SK-N-SH (cell line): ENCODE results near the gene PTPA. TPM values are rescaled to one million over a fixed set of nuclear protein-coding genes. Genes with fewer than 3 reads are reported as not detected.

Experiments used
- CTCF ChIA-PET: fragments of 300-600, 350-600 bp; formaldehyde crosslinking; extraction: SDS; loops from one replicate; lab custom pipeline; 2021; lab: Yijun Ruan, JAX
- POLR2A ChIA-PET: fragments of 350-600 bp; sonication (Branson Sonifier 250); formaldehyde crosslinking; extraction: SDS; loops from one replicate; lab custom pipeline; 2020; ENCODE audit warnings: antibody characterized with exemption, inconsistent platforms; lab: Yijun Ruan, JAX
- DNase-seq: peaks from one replicate; pipeline ENCODE4 v3.0.0; 2012
- H2AFZ ChIP-seq: fragments of 200-600 bp; sonication (generic); 2 replicates; pipeline ENCODE4 v1.8.1; 2016; ENCODE audit warnings: antibody characterized with exemption, mild to moderate bottlenecking, low read depth
- H3F3A ChIP-seq: fragments of 200-600 bp; sonication (generic); replicated peaks from 2 replicates; pipeline ENCODE3; 2016; ENCODE audit warnings: antibody characterized with exemption, mild to moderate bottlenecking; ENCODE audit not compliant: insufficient read depth
- H3K27ac ChIP-seq, 2 experiments: fragments of 200-500 bp in 1 of 2; fragments of 200-600 bp in 1 of 2; sonication (Bioruptor generic) in 1 of 2; sonication (generic), shearing (Covaris generic) in 1 of 2; 2 replicates each; pipeline versions ENCODE4 v1.5.1 to v1.6.1; 2014 to 2016; ENCODE audit warnings: low read depth in 2 of 2, inconsistent platforms in 1 of 2, low read length in 1 of 2, mild to moderate bottlenecking in 1 of 2, mixed read lengths in 1 of 2
- H3K27me3 ChIP-seq: fragments of 200-600 bp; sonication (generic), shearing (Covaris generic); 2 replicates; pipeline ENCODE4 v1.6.1; 2016; ENCODE audit warnings: mixed run types; ENCODE audit not compliant: insufficient read depth
- H3K36me3 ChIP-seq, 2 experiments: fragments of 200-500 bp in 1 of 2; fragments of 200-600 bp in 1 of 2; sonication (Bioruptor generic) in 1 of 2; sonication (generic) in 1 of 2; replicated peaks in 1 of 2; 2 replicates each; pipeline versions ENCODE3 to v1.5.1; 2014 to 2016; ENCODE audit warnings: low read length in 1 of 2, mild to moderate bottlenecking in 1 of 2; ENCODE audit not compliant: insufficient read depth in 2 of 2, control insufficient read depth in 1 of 2
- H3K4me1 ChIP-seq, 2 experiments: fragments of 200-500 bp in 1 of 2; fragments of 200-600 bp in 1 of 2; sonication (Bioruptor generic) in 1 of 2; sonication (generic), shearing (Covaris generic) in 1 of 2; 2 replicates each; pipeline versions ENCODE4 v1.5.1 to v1.6.1; 2014 to 2016; ENCODE audit warnings: low read depth in 1 of 2, low read length in 1 of 2, mixed run types in 1 of 2; ENCODE audit not compliant: insufficient read depth in 2 of 2, control insufficient read depth in 1 of 2
- H3K4me2 ChIP-seq: fragments of 200-600 bp; sonication (generic), shearing (Covaris generic); 2 replicates; pipeline ENCODE4 v1.6.1; 2017; ENCODE audit warnings: mixed run types
- H3K4me3 ChIP-seq, 2 experiments: fragments of 200-500 bp in 1 of 2; fragments of 200-600 bp in 1 of 2; sonication (Bioruptor generic) in 1 of 2; sonication (generic), shearing (Covaris generic) in 1 of 2; 2 replicates each; pipeline versions ENCODE4 v1.5.1 to v1.8.1; 2014 to 2016; ENCODE audit warnings: low read depth in 2 of 2, inconsistent platforms in 1 of 2, low read length in 1 of 2, mild to moderate bottlenecking in 1 of 2, mixed read lengths in 1 of 2, moderate library complexity in 1 of 2
- H3K79me2 ChIP-seq: fragments of 200-600 bp; sonication (generic); 2 replicates; pipeline ENCODE4 v1.8.1; 2017; ENCODE audit warnings: mild to moderate bottlenecking; ENCODE audit not compliant: insufficient read depth
- H3K9ac ChIP-seq: fragments of 200-600 bp; sonication (generic); 2 replicates; pipeline ENCODE4 v1.6.1; 2017; ENCODE audit warnings: mixed run types
- H3K9me2 ChIP-seq: fragments of 200-600 bp; sonication (generic); 2 replicates; pipeline ENCODE4 v1.6.1; 2017; ENCODE audit warnings: mixed run types
- H3K9me3 ChIP-seq: fragments of 200-600 bp; sonication (generic); 2 replicates; pipeline ENCODE4 v1.6.1; 2017; ENCODE audit warnings: mixed run types, mild to moderate bottlenecking, moderate library complexity
- H4K20me1 ChIP-seq: fragments of 200-600 bp; sonication (generic); 2 replicates; pipeline ENCODE4 v1.6.1; 2017; ENCODE audit warnings: mild to moderate bottlenecking, mixed run types; ENCODE audit not compliant: insufficient read depth
- CHD2 ChIP-seq: fragments of 150-350 bp; IDR thresholded peaks from 2 replicates; pipeline ENCODE4 v1.6.1; 2018; ENCODE audit warnings: low read length; ENCODE audit not compliant: partially characterized antibody
- CTCF ChIP-seq: fragments of 200-600 bp; sonication (generic); IDR thresholded peaks from 2 replicates; pipeline ENCODE4 v1.6.1; 2017; ENCODE audit warnings: antibody characterized with exemption, mild to moderate bottlenecking, moderate library complexity
- ELF1 ChIP-seq: IDR thresholded peaks from 2 replicates; pipeline ENCODE4 v1.4.0; 2012
- EP300 ChIP-seq, 2 experiments: IDR thresholded peaks; 2 replicates each; pipeline versions ENCODE4 v1.4.0 to v1.6.1; 2012; ENCODE audit warnings: borderline replicate concordance in 1 of 2, low read depth in 1 of 2, low read length in 1 of 2
- EZH2phosphoT487 ChIP-seq: fragments of 200-600 bp; sonication (generic); IDR thresholded peaks from 2 replicates; pipeline ENCODE4 v1.6.1; 2017; ENCODE audit warnings: low read depth, mixed run types, mild to moderate bottlenecking, antibody characterized with exemption, moderate library complexity, borderline replicate concordance
- FOXJ3 ChIP-seq: sonication (generic); formaldehyde crosslinking; IDR thresholded peaks from 2 replicates; pipeline ENCODE4 v1.5.1; 2020; ENCODE audit warnings: mild to moderate bottlenecking, missing genetic modification reagents
- GATA2 ChIP-seq: sonication (generic); formaldehyde crosslinking; IDR thresholded peaks from 2 replicates; pipeline ENCODE4 v1.5.0; 2020; ENCODE audit warnings: mild to moderate bottlenecking, missing genetic modification reagents
- MAX ChIP-seq: IDR thresholded peaks from 2 replicates; pipeline ENCODE4 v1.4.0; 2012; ENCODE audit warnings: low read depth
- MEF2A ChIP-seq: IDR thresholded peaks from 2 replicates; pipeline ENCODE4 v1.4.0; 2012; ENCODE audit warnings: low read depth, borderline replicate concordance
- NRF1 ChIP-seq: IDR thresholded peaks from 2 replicates; pipeline ENCODE4 v1.6.1; 2012; ENCODE audit warnings: low read depth, mild to moderate bottlenecking, low read length
- PBX3 ChIP-seq: IDR thresholded peaks from 2 replicates; pipeline ENCODE4; 2012
- POLR2AphosphoS5 ChIP-seq: IDR thresholded peaks from 2 replicates; pipeline ENCODE4 v1.6.1; 2012; ENCODE audit warnings: low read depth, low read length
- RAD21 ChIP-seq: IDR thresholded peaks from 2 replicates; pipeline ENCODE4 v1.6.1; 2012; ENCODE audit warnings: mild to moderate bottlenecking, low read length
- REST ChIP-seq: IDR thresholded peaks from 2 replicates; pipeline ENCODE4 v1.6.1; 2012; ENCODE audit warnings: mild to moderate bottlenecking, low read depth, low read length, moderate library complexity
- RFX5 ChIP-seq: IDR thresholded peaks from 2 replicates; pipeline ENCODE4 v1.6.1; 2012; ENCODE audit warnings: mild to moderate bottlenecking, improper control_type of control experiment, low read length
- SMC3 ChIP-seq: IDR thresholded peaks from 2 replicates; pipeline ENCODE4 v1.6.1; 2012; ENCODE audit warnings: low read depth, low read length, improper control_type of control experiment
- TAF1 ChIP-seq: IDR thresholded peaks from 2 replicates; pipeline ENCODE4 v1.6.1; 2012; ENCODE audit warnings: low read depth, mild to moderate bottlenecking, low read length, moderate library complexity, borderline replicate concordance
- TCF12 ChIP-seq: IDR thresholded peaks from 2 replicates; pipeline ENCODE4 v1.4.0; 2012
- USF1 ChIP-seq: IDR thresholded peaks from 2 replicates; pipeline ENCODE4 v1.4.0; 2012; ENCODE audit warnings: low read depth, borderline replicate concordance
- WGBS: methylation state at CpG from one replicate; pipeline ENCODE4 v1.1.6; 2017; ENCODE audit warnings: low lambda C conversion rate; 5-methylcytosine and 5-hydroxymethylcytosine counted together
- polyA plus RNA-seq, 3 experiments: library from polyadenylated mRNA; depleted of rRNA; stranded (reverse); fragments of >200 nt; gene quantifications; 2 replicates each; pipeline ENCODE4 v1.2.3, GENCODE V29; 2012

The PTPA gene
- polyA plus RNA-seq, 1 of the 3 experiments (the other 2 are of a cell fraction) = 130 TPM

GRCh38 chr9:129077236-129077635, 34.0 kb upstream of the PTPA start:
- H4K20me1 ChIP-seq = no peaks in the 10 kb centered on the region
- ChIA-PET CTCF (interaction anchor here (1.2 to 1.7 kb wide), 2 partner anchors 71 to 547 kb away, joined by 3 read pairs; no protein-coding TSS in a partner anchor), POLR2A (no interaction called here)
- no peaks in the 10 kb centered on the region for H3K9me3 ChIP-seq
- H2AFZ ChIP-seq = no peak overlapping the region
- peaks cover 2% of the 10 kb centered on the region for H3F3A ChIP-seq
- H3K27me3 ChIP-seq = no peaks in the 10 kb centered on the region
- WGBS = 84% methylated on average over 10 of the region's 10 CpGs
- H3K79me2 ChIP-seq = peaks cover 9% of the 10 kb centered on the region
- H3K4me3 ChIP-seq = no peak overlapping the region
- no peak for DNase-seq
- no peak overlapping the region for H3K4me2 ChIP-seq
- no peaks in the 10 kb centered on the region for H3K9me2 ChIP-seq
- H3K36me3 ChIP-seq = no peaks in the 10 kb centered on the region
- no peak for TF ChIP-seq GATA2 (CRISPR knock-in tag)
- no peak for TF ChIP-seq POLR2AphosphoS5
- no peak for TF ChIP-seq NRF1
- H3K27ac ChIP-seq = no peak overlapping the region
- peaks cover 5 to 18% of the 10 kb centered on the region in 2 experiments; a peak in 2 of 4 replicates for H3K4me1 ChIP-seq
- H3K9ac ChIP-seq = no peak overlapping the region

GRCh38 chr9:129078691-129079503, 32.3 kb upstream of the PTPA start:
- Histone ChIP-seq H3K27ac (no peak overlapping the region), H3K27me3 (no peaks in the 10 kb centered on the region), H3K4me1 (peaks cover 9 to 21% of the 10 kb centered on the region in 2 experiments; a peak in 2 of 4 replicates), H3K79me2 (peaks cover 18% of the 10 kb centered on the region), H3K36me3 (no peaks in the 10 kb centered on the region), H3F3A (no peaks in the 10 kb centered on the region), H3K9me3 (no peaks in the 10 kb centered on the region), H4K20me1 (no peaks in the 10 kb centered on the region), H3K4me3 (no peak overlapping the region), H3K9me2 (no peaks in the 10 kb centered on the region)
- DNase-seq = no peak
- CTCF ChIA-PET = interaction anchor here (1.0 kb wide), 1 partner anchor 12 kb away, joined by 3 read pairs; no protein-coding TSS in a partner anchor
- POLR2A ChIA-PET = no interaction called here
- TF ChIP-seq RAD21 (no peak), FOXJ3 (CRISPR knock-in tag) (no peak), NRF1 (no peak), POLR2AphosphoS5 (no peak), MAX (no peak), CHD2 (no peak), RFX5 (no peak), EP300 (IDR thresholded peaks at IDR 0.05; ENCODE audit: borderline replicate concordance in 1 of 2, low read depth in 1 of 2, low read length in 1 of 2) (no peak), SMC3 (no peak), USF1 (no peak), ELF1 (no peak), REST (no peak), PBX3 (no peak), MEF2A (no peak), TCF12 (no peak), TAF1 (no peak), EZH2phosphoT487 (no peak), CTCF (no peak)
- TF ChIP-seq, all 33 proteins: peak for 0
- Histone ChIP-seq H3K9ac (no peak overlapping the region), H2AFZ (no peak overlapping the region), H3K4me2 (no peak overlapping the region)
- WGBS = 71% methylated on average over 13 of the region's 18 CpGs
